NCI-H1105 treated with DMSO at 0.1 percent for 48 hours (cell line): ENCODE measurements around the gene ZNRF1.
A peak's percentile ranks its signal among the peaks of the same experiment; 100 is the strongest.
"Not testable (repeated sequence)": the region's sequence is repeated elsewhere in the genome, so short reads cannot be mapped to it uniquely, and the experiment has no call there.

Experiments
- DNase-seq: peaks from one replicate; lab custom pipeline; 2025; lab: John Stamatoyannopoulos, UW

The ZNRF1 gene

DNA sequence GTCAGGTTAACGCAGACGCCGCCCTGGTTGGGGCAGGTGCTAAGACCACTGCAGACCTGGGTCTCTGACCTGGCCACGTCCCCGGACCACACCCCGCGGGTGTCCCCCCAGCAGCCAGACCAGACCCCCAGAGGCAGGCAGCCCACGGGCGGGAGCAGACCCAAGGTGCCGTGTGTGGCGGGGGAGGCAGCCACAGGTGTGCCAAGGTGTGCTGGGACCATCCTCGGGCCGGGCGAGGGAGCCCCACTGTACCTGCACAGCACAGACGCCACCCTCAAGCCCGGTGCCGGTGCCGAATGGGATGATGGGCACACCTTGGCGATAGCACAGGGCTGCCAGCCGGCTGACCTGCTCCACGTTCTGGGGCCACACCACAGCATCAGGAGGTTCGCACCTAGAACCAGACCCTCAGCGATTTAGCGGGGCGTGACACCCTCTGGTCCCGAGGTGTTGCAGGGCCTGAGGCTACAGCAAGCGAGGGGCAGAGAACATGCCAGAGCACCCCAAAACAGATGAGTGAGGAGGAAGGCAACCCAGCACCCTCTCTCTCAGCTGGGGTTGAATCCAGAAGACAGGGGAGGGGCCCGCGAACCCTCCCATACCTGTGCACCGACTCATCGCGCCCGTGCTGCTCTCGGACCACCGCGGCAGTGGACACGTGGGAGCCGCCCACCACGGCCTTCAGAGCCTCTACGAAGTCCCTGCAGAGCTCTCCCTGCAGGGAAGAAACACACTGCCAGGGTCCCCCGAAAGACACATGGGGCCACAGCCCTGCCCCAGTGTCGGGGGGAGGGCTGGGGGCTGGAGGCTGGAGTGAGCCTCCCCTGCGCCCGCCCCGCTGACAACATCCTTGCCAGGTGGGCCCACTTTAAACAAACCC is 116.4 kb downstream of the ZNRF1 start:
- DNase-seq, result no peak

DNA sequence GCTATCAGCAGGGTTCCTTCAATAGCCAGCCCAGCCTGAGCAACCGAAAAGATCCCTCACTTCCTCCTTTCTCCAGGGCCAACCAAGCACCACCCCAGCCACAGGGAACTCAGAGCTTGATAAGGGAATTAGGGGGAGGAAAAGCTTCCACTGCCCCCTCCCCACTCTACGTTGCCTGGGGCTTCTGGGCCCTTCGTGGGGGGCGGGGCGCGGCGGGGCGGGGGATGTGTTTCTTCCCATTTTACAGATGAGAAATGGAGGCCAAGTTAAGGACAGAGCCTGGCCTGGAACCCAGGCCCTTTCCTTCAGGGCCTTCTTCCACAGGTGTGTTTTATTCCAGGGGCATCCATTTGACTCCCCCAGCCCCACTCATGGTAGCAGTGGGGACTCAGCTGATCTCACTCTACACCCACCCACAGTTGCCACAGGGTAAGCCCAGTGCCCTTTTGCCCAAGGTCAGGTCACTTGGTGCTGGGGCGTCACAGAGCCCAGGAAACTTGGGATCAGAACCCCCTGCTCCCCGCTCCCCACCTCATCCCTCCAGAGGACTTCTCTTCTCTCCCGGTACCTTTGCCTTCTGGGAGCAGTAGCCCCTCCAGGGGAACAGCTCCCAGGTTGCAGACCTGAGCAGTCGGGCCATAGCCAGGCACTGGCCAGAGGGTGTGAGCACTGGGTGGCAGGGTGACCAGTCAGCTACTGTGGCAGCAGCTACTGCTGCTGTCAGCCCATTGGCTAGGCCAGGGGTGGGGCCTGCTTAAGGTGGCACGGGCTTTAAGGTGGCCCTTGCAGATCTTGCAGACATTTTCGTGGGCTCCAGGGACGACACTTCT is 117.5 kb downstream of the ZNRF1 start, which contains the start of gene LDHD:
LDHD (minus strand) TSS at position 700 of the 830 bp plus-strand sequence; CDS start at position 640, 60 bp downstream.
- DNase-seq, result no peak

DNA sequence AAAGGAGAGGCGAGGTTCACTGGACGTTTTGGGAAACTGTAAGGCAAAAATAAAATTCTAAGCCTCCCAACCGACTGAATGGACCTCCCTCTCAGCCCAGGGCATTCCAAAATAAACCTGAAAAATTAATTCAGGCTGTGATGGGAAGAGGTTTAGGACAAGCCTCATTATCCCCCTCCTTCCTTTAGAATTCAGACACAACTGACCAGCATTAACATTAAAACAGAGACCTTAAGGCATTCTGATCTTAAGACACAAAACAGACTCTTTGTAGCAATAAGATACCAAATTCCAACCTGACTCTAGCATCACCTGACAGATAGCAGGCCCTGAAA is 118.1 kb downstream of the ZNRF1 start:
- no peak for DNase-seq

DNA sequence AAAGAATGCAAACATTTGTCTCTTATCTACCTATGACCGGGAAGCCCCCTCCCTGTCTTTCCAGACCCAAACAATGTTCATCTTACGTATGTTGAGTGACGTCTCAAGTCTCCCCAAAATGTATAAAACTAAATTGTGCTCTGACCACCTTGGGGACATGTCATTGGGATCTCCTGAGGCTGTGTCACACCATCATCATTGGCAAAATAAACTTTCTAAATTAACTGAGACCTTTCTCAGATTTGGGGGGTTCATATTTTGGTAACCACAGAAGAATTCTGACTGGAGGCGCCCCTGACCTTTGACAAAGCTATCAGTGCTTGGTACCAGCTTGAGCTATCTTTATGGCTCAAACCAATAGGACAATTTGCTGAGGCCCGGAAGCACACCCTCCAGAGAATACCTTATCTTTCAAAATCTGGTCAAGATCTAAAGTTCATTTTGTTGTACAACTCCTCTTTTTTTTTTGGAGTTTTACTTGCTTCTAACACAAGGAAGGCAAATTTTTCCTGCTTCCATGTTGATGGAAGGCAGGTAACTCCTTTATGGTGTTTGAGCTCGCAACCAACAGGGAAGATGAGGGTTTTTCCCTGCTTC is 120.2 kb downstream of the ZNRF1 start:
- DNase-seq, result no peak

DNA sequence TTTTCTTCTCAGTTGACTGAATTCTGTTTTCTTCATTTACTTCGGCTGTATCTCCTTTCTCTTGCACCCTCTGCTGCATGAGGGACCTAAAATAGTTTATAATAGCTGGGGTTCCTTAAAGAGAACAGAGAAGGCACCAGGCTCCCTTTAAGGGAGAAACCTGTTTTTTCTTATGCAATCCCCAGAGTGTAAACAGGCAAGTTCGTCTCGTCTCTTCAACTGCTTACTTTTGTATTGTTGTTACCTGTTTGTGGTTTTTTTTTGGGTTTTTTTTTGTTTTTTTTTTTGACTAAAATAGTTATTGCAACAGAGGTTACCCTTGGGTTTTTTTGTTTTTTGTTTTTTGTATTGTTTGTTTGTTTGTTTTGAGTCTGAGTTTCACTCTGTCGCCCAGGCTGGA is 121.4 kb downstream of the ZNRF1 start:
- no peak for DNase-seq

DNA sequence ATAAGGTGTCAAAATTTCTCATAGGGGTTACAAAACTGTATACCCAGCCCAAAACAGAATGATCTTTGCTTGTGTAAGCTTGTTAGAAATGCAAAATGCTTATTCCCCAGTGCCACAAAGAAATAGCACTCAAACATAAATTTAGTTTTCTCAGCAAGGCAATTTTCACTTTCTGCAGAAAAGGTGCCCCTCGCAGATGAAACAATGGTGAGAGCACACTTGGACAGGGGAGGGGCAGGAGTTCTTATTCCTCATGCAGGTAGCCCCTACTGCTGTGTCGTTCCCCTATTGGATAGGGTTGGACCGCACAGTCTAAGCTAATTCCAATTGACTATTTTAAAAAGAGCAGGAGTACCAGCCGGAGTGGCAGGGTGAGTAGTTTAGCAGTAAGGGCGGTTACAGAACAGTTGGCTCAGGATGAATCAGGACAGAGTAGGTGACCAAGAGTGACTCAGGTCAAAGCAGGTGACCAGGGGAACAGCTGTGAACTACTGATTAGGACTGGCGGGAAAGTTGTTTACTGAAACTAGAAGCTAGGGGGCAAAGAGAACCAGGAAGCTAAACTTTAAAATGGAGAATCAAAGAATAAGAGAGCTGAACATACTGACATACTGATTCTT is 123.2 kb downstream of the ZNRF1 start:
- DNase-seq, result no peak

DNA sequence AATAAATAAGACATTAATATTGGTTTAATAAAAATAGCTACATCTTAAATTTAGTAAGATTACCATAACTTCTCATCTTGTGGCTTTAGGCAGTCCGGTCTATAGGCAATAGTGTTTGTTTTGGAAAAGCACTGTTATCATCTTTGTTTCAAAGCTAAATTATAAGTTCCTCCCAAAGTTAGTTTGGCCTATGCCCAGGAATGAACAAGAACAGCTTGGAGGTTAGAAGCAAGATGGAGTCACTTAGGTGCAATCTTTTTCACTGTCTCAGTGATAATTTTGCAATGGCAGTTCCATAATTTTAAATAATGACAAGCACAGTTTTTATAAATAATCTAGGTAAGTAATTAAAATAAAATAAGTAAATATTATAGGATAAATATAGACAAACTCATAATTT is 123.8 kb downstream of the ZNRF1 start:
- no peak for DNase-seq

DNA sequence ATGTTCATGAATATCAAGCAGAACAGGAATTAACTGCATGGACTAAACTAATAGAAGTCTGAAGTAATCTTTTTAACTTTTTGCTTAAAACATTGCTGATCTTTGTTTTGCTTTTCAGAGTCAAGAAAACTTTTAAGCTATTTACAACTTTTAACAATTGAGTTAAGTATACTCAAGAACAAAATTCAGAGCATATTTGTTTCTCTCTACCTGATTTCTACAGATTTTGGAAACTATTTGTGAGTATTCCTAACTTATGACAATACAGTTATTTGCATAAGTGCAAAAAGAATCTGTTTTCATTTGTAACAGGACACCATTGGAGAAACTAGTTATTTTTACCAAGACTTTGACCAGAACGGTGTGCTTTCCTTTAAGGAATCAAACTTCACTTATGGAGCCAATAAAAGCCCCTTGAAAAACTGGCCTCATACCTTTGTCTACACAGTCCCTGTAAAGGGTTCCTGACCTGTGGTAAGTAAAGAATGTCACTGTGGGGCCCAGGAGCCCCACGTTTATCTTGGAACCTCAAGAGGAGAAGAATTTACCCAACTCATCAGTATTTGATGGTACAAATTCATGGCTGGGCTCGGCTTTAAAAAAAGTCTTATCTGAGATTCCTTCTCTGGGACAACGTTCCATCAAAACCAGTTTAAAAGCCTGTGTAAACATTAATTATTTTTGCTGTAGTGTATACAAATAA is 129.0 kb downstream of the ZNRF1 start:
- DNase-seq, result no peak

DNA sequence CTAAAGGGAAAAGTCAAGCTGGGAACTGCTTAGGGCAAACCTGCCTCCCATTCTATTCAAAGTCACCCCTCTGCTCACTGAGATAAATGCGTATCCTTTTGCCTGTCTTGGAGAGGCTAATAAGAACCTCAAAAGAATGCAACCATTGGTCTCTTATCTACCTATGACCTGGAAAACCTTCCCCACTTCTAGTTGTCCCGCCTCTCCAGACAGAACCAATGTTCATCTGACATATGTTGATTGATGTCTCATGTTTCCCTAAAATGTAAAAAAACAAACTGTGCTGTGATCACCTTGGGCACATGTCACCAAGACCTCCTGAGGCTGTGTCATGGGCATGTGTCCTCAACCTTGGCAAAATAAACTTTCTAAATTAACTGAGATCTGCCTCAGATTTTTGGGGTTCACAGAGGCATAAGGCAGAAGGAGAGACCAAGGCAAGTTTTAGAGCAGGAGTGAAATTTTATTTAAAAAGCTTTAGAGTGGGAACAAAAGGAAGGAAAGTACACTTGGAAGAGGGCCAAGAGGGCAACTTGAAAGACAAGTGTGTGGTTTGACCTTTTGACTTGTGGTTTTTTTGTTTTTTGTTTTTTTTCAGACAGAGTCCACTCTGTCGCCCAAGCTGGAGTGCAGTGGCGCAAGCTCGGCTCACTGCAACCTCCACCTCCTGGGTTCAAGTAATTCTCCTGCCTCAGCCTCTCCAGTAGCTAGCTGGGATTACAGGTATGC is 130.8 kb downstream of the ZNRF1 start:
- DNase-seq, result not testable (repeated sequence)

DNA sequence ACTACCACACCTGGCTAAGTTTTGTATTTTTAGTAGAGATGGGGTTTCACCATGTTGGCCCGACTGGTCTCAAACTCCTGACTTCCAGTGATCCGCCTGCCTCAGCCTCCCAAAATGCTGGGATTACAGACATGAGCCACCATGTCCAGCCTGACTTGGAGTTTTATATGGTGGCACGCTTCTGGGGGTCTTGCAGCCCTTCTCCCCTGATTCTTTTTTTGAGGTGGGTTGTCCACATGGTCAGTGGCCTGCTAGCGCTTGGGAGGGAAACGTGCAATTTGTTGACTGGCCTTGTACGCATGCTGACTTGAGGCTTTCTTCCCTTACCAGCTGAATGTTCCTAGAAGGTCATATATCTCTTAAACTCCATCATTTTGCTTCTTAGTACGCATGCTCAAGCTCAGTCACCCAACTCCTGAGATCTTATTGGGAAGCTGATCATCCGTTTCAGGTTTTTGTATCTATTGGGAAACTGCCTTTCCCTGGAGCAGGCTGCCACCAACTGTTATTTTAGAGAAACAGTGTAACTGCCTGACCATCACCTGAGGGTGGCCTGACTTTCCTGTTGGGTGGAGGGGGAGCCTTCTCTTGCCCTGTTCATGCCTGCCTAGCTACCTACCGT is 131.4 kb downstream of the ZNRF1 start:
- no peak for DNase-seq

DNA sequence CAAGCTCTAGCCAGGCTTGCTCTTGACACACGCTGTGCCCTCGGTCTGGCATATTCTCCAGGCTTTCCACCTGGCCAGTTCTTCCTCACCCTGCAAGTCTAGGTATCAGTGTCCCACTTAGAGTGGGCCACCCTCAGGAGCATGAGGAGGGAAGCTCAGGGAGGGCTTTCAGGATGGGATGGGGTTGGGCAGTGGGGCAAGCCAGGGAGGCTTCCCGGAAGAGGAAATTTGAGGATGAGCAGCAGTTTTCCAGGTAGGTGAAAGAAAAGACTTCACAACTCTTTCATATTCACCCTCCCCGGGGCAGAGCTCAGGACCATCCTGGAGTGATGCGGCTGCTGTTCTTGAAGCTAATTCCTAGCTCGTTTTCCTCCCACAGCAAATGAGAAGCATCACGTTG is 132.3 kb downstream of the ZNRF1 start:
- DNase-seq, result no peak

DNA sequence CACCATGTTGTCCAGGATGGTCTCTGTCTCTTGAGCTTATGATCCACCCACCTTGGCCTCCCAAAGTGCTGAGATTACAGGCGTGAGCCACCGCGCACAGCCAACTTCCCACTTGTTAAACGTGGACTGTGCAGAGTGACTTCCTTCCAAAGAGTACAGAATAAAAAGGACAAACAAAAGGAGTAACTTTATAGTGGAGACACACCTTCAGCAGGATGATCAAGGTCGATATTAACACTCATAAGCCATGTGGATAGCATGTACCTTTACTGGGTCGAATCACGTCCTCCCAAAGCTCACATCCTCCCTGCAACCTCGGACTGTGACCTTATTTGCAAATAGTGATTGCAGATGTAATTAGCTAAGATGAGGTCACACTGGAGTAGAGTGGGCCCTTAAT is 139.4 kb downstream of the ZNRF1 start:
- no peak for DNase-seq

DNA sequence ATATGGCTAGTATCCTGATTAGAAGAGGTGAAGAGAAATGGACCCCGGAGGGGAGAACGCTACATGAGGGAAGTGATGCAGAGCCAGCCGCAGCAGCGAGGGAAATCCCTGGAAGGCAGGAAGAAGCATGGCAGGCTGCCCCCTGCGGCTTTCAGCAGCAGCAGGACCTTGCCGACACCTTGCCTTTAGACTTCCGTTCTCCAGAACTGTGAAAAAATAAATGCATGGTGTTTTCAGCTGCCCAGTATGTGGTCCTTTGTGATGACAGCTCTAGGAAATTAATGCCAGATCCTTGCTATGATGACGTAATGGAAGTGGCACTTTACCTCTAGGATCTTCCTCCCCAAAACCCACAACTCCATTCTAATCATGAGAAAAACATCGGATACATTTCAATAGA is 139.8 kb downstream of the ZNRF1 start:
- no peak for DNase-seq

DNA sequence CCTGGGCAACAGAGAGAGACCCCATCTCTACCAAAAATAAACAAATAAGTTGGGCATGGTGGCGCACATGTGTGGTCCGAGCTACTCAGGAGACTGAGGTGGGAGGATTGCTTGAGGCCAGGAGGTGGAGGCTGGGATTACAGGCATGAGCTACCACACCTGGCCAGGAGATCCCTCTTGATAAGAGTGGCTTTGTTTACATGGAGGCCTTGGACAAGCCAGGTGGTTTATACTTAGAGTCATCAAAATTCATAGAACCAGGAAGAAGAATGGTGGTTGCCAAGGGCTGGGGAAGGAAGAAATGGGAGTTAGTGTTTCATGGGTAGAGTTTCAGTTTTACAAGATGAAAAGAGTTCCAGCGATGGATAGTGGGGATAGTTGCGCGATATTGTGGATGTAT is 140.7 kb downstream of the ZNRF1 start:
- no peak for DNase-seq

DNA sequence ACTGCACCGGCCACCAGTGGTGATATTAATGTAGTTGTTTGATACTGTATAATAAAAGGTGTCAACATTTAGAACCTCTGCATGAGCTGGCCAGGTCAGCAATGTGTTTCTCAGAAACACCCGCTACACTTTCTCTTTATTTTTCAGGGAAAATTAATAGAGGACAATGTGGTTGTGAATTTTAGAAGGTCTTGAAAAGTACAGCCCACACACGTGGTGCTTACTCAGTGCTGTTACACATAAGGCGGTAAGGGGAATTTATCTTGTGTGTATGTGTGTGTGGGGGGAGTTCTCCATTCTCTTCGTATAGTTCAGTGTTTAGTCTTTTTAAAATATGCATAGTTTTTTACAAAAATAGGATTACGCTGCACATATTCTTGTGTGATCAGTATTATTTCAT is 145.1 kb downstream of the ZNRF1 start:
- DNase-seq, result no peak

DNA sequence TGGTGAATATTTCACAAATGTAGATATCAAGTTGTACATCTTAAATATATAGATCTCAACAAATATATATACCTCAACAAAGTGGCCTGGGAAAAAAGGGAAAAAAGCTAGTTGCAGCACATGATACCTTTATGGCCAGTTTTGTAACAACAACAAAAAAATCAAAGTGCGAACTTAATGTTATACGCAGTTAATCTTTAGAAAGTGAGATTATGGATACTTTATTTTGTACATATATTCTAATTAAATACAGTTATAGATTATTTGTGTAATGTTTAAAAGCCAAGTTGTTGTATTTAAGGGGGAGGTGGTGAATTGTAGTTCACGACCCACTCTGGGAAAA is 149.1 kb downstream of the ZNRF1 start:
- DNase-seq, result no peak

DNA sequence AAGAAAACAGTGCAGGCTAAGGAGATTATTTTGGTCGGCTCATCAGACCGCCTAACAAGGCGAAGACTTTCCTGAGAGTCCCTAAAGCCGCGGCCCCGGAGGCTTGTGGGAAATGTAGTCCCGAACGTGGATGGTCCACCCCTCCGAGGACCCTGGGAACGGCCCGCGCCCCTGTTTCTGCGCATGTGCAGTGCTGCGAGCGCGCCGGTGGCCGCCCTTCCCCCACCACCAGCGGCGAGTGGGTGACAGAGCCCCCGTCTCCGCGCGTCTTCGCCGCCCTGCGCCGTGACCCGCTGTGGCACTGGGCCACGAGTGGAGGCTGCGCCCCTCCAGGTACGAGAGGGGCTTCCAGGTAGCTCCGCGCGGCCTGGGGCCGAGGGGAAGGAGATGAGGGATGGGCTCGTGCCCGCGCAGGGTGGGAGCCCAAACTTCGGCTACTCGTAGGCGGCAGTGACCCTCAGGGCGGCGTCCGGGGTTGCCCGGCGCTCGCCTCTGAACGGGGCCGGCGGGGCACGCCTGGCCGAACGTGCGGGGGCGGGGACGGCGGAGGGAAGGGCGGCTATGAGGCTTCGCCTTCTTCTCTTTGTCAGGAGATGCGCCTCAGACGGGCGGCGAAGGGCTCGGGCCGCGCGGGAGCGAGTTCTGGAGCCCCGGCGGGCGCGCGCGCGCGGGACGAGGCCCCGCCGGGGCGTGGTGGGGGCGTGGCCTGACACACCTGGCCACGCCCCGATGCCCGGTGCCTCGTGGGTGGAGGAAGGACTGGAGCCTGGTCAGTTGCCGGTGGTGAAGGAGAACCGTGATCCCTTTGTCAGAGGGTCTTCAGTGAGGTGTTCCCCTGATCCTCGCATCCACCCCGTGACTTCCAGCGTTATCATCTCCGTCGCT is 149.7 kb downstream of the ZNRF1 start, which contains the start of gene ZFP1:
ZFP1 (plus strand) TSS at position 214 of the 885 bp plus-strand sequence. CDS start 4,428 bp downstream, outside the sequence.
- peak; percentile 74 for DNase-seq

DNA sequence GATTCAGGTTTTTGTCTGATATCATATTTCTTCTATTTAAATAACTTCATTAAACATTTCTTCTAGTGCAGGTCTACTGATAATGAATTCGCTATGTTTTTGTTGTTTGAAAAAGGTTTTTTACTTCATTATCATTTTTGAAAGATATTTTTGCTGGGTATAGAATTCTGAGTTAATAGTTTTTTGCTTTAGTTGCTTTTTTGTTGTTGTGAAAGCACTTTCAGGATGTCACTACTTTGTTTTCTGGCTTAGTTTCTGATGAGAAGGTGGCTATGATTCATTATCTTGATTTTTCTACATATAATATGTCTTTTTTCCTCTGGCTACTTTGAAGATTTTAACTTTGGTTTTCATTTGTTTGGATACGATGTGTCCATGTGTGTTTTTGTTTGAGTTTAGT is 153.0 kb downstream of the ZNRF1 start:
- no peak for DNase-seq

DNA sequence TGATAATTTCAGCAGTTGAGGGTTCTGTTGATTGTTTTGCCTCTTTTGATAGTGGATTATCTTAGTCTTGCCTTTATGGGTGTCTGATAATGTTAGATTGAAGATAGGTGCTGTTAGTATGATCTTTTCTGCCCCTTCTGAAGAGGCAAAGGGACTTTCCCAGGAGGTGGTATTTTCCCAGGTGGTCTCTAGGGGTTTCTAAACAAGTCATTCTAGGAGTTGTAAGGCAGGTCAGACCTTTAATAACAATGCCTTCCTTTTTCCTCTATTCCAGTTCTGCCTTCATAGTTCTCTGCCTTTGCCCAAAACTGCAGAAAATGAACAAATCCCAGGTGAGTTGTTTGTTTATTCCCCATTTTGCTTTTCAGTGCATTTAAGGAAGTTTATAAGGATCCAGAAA is 153.8 kb downstream of the ZNRF1 start:
- no peak for DNase-seq

DNA sequence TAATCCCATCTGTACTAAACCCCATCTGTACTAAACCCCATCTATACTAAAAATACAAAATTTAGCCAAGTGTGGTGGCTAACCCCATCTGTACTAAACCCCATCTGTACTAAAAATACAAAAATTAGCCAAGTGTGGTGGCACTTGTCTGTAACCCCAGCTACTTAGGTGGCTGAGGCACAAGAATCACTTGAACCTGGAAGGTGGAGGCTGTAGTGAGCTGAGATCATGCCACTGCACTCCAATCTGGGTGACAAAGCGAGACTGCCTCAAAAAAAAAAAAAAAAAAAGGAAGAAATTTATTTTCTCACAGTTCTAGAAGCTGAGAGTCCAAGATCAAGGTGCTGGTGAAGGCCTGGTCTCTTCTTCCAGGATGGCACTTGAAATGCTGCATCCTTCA is 161.6 kb downstream of the ZNRF1 start:
- DNase-seq, result no peak
